ENCODE data around the gene PPP1R13B. TPM values are rescaled to one million over a fixed set of nuclear protein-coding genes. Genes with fewer than 3 reads are reported as not detected.
A peak's percentile ranks its signal among the peaks of the same experiment; 100 is the strongest.

The PPP1R13B gene
- polyA plus RNA-seq, 2 of the 4 experiments (the other 2 are of a cell fraction): 2.2 to 2.7 TPM

- ATAC-seq: no peak
- no peak for FAIRE-seq
- POLR2A ChIA-PET: interaction anchor here (1.5 kb wide), 1 partner anchor 73 kb away, joined by 3 read pairs; no protein-coding TSS in a partner anchor
- CTCF ChIA-PET: interaction anchor here (0.7 to 16.4 kb wide), 4 partner anchors 21 to 202 kb away, joined by 3 to 122 read pairs (median 10); no protein-coding TSS in a partner anchor
- no peak for DNase-seq (ENCODE audit: low read depth in 1 of 2, low spot score in 1 of 2)
- H3K27ac ChIP-seq: peak overlapping the region; percentile 86 to 94
- H3K9me3 ChIP-seq: no peaks in the 10 kb centered on the region
- H3K4me3 ChIP-seq: no peak overlapping the region
- WGBS (ENCODE audit: missing lambda C conversion rate): 90% methylated on average over 16 of the region's 16 CpGs
- H3K4me1 ChIP-seq: peaks cover 21% of the 10 kb centered on the region
- peak overlapping the region; percentile 96; the same call in 1 of the 3 replicates for H3K4me2 ChIP-seq
- TF ChIP-seq EHMT2 (IDR thresholded peaks at IDR 0.05; ENCODE audit: low read depth): no peak
- TF ChIP-seq RNF2 (IDR thresholded peaks at IDR 0.05; ENCODE audit: borderline replicate concordance, low read depth): no peak
- no peak for TF ChIP-seq CEBPB (IDR thresholded peaks at IDR 0.05)
- no peak for TF ChIP-seq CBX2 (IDR thresholded peaks at IDR 0.05; ENCODE audit: borderline replicate concordance, low read depth)
Observed at GRCh38 chr14:103879118-103879569, 31.8 kb upstream of the PPP1R13B start.

- no peak for FAIRE-seq
- Histone ChIP-seq H3K27ac (peak overlapping the region in 1 of 2 experiments; percentile 32; a peak in 1 of 6 replicates), H3K4me3 (no peak overlapping the region), H3K9me3 (no peaks in the 10 kb centered on the region), H3K4me2 (no peak overlapping the region), H3K4me1 (peaks cover 21% of the 10 kb centered on the region)
- TF ChIP-seq NPAS2 (CRISPR knock-in tag; IDR thresholded peaks at IDR 0.05; ENCODE audit: borderline replicate concordance): no peak
- DNase-seq (ENCODE audit: low read depth in 1 of 2, low spot score in 1 of 2): no peak
- ChIA-PET CTCF (interaction anchor here (0.6 to 16.4 kb wide), 5 partner anchors 10 to 199 kb away, joined by 3 to 122 read pairs (median 4); no protein-coding TSS in a partner anchor), POLR2A (no interaction called here)
- WGBS (ENCODE audit: missing lambda C conversion rate): 91% methylated on average over 11 of the region's 11 CpGs
- ATAC-seq: no peak
Observed at GRCh38 chr14:103878180-103878579, 30.8 kb upstream of the PPP1R13B start.

DNA sequence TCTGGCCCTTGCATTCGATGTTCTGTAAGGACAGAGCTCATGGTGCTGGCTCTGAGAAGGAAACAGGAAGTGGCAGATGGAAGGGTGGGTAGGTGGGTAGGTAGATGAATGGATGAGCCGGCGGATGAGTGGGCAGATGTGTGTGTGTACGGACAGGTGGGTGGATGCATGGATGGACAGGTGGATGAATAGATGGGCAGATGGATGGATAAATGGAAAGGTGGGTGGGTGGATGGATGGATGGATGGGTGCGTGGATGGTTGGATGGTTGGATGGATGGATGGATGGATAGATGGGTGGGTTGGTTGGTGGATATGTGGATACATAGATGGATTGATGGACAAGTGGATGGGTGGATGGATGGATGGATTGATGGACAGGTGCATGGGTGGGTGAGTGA lies 27.6 kb upstream of the PPP1R13B start:
- DNase-seq (ENCODE audit: low read depth in 1 of 2, low spot score in 1 of 2): no peak
- no peak for TF ChIP-seq NR3C1 (IDR thresholded peaks at IDR 0.05)
- FAIRE-seq: no peak
- no peaks in the 10 kb centered on the region for H3K9me3 ChIP-seq
- H3K4me2 ChIP-seq: no peak overlapping the region
- H3K4me1 ChIP-seq: peaks cover 7% of the 10 kb centered on the region
- ChIA-PET CTCF (interaction anchor here (1.1 to 2.1 kb wide), 2 partner anchors 9 to 66 kb away, joined by 3 to 8 read pairs; no protein-coding TSS in a partner anchor), POLR2A (no interaction called here)
- WGBS (ENCODE audit: missing lambda C conversion rate): 85% methylated on average over 5 of the region's 5 CpGs
- H3K27ac ChIP-seq: no peak overlapping the region
- no peak overlapping the region for H3K4me3 ChIP-seq
- no peak for ATAC-seq

- WGBS (ENCODE audit: missing lambda C conversion rate): 81% methylated on average over 10 of the region's 12 CpGs
- ATAC-seq (no peak), DNase-seq (ENCODE audit: low read depth in 1 of 2, low spot score in 1 of 2) (no peak), FAIRE-seq (no peak)
- POLR2A ChIA-PET: no interaction called here
- CTCF ChIA-PET: interaction anchor here (0.6 to 1.5 kb wide), 5 partner anchors 28 to 109 kb away, joined by 3 to 5 read pairs (median 4); no protein-coding TSS in a partner anchor
- H3K4me3 ChIP-seq: peak overlapping the region; percentile 40
- H3K9me3 ChIP-seq: no peaks in the 10 kb centered on the region
- H3K27ac ChIP-seq: peak overlapping the region; percentile 50 to 72
- H3K4me2 ChIP-seq: peak overlapping the region; percentile 65
- TF ChIP-seq RCOR1 (IDR thresholded peaks at IDR 0.05; ENCODE audit: low read depth, low read length) (no peak), RARB (CRISPR knock-in tag; IDR thresholded peaks at IDR 0.05) (no peak), ZSCAN20 (CRISPR knock-in tag; IDR thresholded peaks at IDR 0.05) (no peak), CHD4 (IDR thresholded peaks at IDR 0.05; ENCODE audit: borderline replicate concordance) (no peak), HOXA7 (CRISPR knock-in tag; IDR thresholded peaks at IDR 0.05) (no peak), ELK1 (IDR thresholded peaks at IDR 0.05; ENCODE audit: low read depth, low read length) (no peak)
- H3K4me1 ChIP-seq: peaks cover 3% of the 10 kb centered on the region; the same call in 1 of the 3 replicates
Observed at GRCh38 chr14:103872481-103873113, 25.2 kb upstream of the PPP1R13B start.

Data from A549 (cell line).